Kidney capillary endothelial cell (primary cell): ENCODE results near the gene ZNF761.
A peak's percentile ranks its signal among the peaks of the same experiment; 100 is the strongest.
"Not testable (repeated sequence)": the region's sequence is repeated elsewhere in the genome, so short reads cannot be mapped to it uniquely, and the experiment has no call there.

Source experiments
- DNase-seq: peaks from one replicate; pipeline ENCODE4 v3.0.0-alpha.2; 2018; ENCODE audit warnings: low spot score

The ZNF761 gene

DNA sequence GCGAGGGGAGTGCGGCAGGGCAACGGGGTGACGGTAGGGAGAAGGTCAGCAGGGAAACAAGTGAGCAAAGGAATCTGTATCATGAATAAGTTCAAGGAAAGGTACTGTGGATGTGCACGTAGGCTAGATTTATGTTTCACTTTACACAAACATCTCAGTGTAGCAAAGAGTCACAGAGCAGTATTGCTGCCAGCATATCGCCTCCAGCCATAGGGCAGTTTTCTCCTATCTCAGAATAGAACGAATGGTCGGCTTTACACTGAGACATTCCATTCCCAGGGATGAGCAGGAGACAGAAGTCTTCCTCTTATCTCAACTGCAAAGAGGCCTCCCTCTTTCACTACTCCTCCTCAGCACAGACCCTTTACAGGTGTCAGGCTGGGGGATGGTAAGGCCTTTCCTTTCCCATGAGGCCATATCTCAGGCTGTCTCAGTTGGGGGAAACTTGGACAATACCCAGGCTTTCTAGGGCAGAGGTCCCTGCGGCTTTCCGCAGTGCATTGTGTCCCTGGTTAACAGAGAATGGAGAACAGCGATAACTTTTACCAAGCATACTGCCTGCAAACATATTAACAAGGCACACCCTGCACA lies 28.4 kb downstream of the ZNF761 start:
- not testable (repeated sequence) for DNase-seq

DNA sequence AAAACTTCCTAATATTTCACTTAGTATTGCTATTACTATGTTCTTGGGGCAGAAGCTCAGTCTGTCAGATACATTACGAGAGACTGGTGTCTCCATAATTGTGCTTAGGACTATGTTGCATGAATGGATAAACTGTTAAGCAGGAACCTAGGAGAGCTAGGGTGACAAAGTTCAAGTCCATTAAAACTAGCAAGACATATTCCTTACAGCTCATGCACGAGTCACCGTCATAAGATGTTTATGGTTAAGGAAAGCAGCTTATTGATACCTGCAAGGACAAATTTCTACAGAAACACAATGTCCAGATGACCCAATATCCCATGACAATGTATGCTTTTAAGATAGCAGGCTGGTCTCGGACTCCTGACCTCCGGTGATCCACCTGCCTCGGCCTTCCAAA lies 30.1 kb downstream of the ZNF761 start:
- no peak for DNase-seq

DNA sequence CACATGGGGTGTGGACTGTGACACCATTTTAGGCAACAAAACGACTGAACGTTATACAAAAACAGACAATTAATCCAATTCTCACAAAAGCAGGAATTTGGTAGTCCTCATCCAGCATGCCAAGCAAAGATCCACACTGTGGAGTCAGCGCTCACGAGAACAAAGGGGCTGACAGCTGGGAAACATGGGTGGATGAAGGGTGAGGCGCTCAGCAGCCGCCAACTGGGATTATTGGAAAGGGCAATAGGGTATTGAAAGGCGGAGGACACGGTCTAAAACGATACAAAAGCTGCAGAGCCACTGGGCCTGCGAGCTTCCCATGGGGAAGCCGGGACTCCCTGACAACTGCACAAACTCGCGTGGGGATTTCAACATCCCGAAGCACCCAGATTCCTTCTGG lies 31.1 kb downstream of the ZNF761 start:
- DNase-seq = no peak

DNA sequence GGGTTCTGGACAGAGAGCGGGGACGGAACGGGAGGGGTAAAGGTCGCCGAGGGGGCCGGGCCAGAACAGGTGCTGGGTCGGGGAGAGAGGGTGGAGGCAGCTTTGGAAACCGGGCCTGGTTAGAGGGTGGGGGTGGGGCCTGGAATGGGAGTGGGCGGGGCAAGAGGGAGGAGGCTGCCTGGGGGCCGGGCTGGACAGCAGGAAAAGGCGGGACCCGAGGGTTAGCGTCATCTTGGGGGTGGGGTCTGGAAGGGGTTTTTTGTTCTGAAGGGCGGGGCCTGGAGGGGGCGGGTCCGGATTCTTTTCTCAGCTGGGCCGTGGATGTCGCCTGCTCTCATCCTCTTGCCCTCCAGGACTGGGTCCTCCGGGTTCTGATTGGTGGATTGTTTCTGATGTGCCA lies 31.5 kb downstream of the ZNF761 start:
- no peak for DNase-seq

DNA sequence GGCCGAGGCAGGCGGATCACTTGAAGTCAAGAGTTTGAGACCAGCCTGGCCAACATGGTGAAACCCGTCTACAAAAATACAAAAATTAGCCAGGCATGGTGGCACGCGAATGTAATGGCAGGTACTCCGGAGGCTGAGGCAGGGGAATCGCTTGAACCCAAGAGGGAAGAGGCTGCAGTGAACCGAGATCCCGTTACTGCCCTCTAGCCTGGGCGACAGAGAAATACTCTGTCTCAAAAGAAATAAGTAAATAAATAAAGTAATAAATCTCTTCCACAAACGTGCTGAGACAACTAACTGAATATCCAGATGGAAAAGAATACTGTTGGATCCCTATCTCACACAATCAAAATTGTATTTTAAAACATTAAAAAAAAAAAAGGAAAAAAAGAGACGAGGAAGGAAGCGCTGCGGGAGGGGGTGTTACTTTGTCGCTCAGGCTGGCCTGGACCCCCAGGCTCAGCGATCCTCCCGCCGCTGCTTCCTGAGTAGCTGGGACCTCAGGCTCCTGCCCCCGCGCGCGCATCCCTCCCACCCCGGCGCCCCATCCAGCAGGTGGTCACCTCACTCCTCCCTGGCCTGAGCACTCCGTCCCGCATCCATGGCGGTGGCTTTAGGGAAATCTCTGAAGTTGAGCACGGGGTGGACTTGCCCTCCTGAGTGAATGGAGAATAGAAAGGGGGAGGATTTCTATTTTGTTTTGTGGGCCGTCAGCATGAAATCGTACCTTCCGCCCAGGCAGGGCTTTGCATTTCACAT lies 35.1 kb downstream of the ZNF761 start:
- DNase-seq = no peak

- peak; percentile 75 for DNase-seq
These were observed 35.9 kb downstream of the ZNF761 start, which contains the start of gene ZNF813 for GRCh38 chr19:53467485-53468262. ZNF813 (plus strand) TSS chr19:53467733; CDS start chr19:53483823, 16,090 bp downstream.

GRCh38 chr19:53468628-53469027 lies 36.8 kb downstream of the ZNF761 start:
- DNase-seq = not testable (repeated sequence)

DNA sequence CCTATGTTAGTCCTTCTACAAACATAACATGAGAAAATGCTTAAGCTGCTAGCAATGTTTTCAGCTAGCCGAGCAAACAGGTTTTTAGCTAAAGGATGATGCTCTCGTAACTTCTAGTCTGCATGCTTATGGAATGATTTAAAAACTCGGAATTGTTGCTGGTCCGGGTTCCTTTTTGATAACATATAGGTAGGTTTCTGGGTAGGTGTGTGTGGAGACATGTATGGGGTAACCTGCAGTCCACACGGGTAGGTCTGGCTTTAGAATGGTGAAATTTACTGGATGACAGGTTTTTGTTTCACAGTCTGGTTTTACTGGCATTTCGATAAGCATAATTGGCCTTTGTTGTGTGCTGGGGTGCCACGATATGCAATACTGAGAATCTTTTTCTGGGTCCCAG lies 40.1 kb downstream of the ZNF761 start:
- no peak for DNase-seq

DNA sequence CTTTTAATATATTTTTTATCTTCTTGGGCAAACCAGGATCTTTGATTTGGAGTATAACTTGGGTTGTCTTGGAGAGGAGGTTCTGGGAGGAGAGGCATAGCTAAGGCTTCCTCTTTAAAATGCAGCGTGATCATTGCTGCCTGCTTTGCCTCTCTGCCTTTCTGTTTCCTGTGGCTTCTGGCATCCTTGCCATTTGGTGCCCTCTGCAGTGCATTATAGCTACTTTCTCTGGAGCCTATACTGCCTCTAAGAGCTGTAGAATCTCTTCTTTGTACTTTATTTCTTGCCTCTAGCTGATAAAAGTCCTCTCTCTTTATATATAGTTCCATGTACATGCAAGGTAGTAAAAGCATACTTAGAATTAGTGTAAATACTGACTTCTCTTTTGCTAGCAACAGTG lies 43.0 kb downstream of the ZNF761 start:
- not testable (repeated sequence) for DNase-seq

DNA sequence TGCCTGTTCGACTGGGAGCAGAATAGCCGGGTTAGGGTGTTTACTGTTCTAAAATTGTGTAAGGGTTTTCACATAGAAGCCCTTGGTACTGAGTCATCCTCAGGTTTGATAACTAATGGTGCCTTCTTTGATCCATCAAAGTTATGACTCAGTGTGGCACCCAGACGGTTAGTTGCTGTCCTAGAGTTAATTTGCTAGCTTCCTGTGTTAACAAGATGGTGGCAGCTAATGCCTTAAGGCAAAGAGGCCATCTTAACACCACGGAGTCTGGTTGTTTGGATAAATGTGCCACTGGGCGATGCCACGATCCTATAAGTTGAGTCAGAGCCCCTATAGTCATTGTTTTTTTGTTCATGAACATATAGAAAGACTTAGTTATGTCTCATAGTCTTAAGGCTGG lies 43.7 kb downstream of the ZNF761 start:
- not testable (repeated sequence) for DNase-seq

- DNase-seq = not testable (repeated sequence)
These were observed 52.0 kb downstream of the ZNF761 start for GRCh38 chr19:53483751-53484150.

GRCh38 chr19:53485046-53486004 lies 53.5 kb downstream of the ZNF761 start:
- DNase-seq = no peak

DNA sequence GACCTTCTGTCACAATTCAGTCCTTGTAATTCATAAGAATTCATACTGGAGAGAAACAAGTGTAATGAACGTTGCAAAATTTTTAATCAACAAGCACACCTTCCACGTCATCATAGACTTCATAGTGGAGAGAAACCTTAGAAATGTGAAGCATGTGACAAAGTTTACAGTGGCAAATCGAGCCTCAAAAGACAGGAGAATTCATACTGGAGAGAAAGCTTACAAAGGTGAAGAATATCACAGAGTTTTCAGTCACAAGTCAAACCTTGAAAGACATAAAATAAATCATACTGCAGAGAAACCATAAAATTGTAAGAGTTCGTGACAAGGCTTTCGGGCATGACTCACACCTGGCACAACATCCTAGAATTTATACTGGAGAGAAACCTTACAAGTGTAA lies 60.4 kb downstream of the ZNF761 start:
- DNase-seq = no peak

GRCh38 chr19:53497311-53498023 lies 65.7 kb downstream of the ZNF761 start:
- DNase-seq = not testable (repeated sequence)

DNA sequence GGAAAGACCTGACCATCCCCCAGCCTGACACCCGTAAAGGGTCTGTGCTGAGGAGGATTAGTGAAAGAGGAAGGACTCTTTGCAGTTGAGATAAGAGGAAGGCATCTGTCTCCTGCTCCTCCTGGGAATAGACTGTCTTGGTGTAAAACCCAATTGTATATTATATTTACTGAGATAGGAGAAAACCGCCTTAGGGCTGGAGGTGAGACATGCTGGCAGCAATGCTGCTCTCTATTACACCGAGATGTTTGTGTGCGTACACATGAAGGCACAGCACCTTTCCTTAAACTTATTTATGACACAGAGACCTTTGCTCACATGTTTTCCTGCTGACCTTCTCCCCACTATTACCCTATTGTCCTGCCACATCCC lies 66.2 kb downstream of the ZNF761 start:
- DNase-seq = not testable (repeated sequence)

GRCh38 chr19:53503151-53503550 lies 71.4 kb downstream of the ZNF761 start:
- not testable (repeated sequence) for DNase-seq

GRCh38 chr19:53503671-53504364 lies 72.0 kb downstream of the ZNF761 start:
- not testable (repeated sequence) for DNase-seq

- DNase-seq = not testable (repeated sequence)
These were observed 72.5 kb downstream of the ZNF761 start for GRCh38 chr19:53504365-53504703.

DNA sequence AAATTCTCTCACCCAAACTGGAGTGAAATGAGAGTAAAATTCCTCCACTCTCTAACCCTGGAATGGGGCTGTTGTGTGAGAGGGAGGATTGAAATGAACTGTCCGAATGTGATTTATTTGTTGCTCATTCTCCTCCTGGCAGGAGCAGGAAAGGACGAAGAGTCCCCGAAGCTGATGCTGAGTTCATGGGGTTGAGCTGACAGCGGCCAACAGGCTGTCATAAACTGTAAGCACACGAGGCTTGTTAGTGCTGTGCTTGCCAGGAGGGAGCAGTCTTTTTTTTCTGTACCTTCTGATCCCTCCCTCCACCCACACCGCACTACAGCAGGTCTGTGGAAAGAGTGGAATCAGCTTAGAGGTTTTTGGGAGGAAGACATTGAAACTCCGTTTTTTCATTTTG lies 73.1 kb downstream of the ZNF761 start:
- no peak for DNase-seq

GRCh38 chr19:53506728-53507127 lies 74.9 kb downstream of the ZNF761 start:
- no peak for DNase-seq
